GM19043 (cell line): ENCODE data around the gene MAS1L.

Source experiments
- ATAC-seq: cut with Tn5 transposase; IDR thresholded peaks from one replicate; pipeline ENCODE4 v1.9.1; 2021; ENCODE audit warnings: low read depth; ENCODE audit not compliant: unreplicated experiment

The MAS1L gene

GRCh38 chr6:29510746-29511300 lies 23.1 kb upstream of the MAS1L start:
- no peak for ATAC-seq

GRCh38 chr6:29510202-29510601 lies 22.4 kb upstream of the MAS1L start:
- ATAC-seq = no peak

GRCh38 chr6:29509711-29510110 lies 22.0 kb upstream of the MAS1L start:
- ATAC-seq = no peak

DNA sequence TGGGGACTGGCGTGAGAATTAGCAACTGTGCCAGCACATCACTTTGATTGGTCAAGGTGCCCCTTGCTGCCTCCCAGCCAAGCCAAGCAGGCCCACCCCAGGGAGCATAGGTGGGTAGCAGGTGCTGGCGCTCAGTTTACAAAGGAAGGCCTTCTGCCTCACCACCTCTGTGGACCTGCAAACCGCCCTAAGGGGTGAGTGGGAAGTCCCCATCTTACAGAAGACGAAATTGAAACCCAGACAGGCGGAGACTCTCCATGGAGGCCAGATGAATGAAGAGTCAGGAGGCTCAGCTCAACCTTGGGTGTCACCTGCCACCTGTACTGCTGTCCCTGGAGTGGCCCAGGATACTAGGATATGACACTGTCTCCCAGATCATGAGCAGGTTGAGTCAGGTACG lies 21.5 kb upstream of the MAS1L start:
- ATAC-seq = peak; percentile 89

DNA sequence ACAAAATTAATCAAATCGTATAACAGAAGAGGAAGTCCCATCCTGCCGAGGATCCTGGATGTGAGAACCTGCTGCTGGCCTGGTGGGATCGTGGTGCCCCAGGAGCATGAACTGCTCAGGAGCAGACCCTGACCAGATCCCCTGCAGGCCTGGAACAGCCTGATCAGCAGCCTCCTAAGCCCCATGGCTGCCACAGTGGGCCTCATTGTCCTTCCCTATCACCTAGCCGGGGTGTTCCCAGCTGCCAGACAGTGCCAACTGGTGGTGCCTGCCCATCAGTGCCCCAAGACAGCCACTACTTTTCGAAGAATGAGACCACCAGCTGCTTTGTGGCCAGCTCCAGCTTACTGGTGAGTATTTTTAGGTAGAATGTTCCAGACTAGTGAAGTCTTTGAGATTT lies 19.6 kb upstream of the MAS1L start:
- no peak for ATAC-seq

DNA sequence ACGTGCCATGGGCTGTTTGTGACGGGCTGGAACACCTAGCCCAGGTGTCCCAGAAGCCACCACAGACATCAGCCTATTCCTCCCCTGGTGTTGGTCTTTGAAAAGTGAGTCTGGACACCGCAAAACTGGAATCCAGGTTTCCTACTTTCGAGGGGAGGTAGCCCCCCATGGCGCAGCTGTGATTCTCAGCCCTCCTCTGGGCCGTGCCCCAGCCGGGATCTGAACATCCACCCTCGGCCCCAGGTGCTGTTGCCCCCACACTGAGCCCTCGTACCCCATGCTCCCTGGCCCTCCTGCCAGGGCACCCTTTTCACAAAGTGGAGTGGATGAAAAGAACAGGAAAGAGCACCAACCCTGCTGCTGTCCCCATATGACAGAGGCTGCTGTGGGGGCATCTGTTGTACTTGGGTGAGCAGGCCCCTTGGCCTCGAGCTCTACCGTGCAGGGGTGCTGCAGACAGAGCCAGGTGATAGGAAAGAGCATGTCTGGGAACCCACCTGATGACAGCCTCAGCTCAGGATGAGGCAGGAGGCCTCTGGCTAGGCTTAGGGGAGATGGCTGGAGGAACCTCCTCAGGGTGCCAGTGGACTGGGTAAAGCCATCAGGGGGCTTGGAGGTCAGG lies 18.8 kb upstream of the MAS1L start:
- no peak for ATAC-seq

DNA sequence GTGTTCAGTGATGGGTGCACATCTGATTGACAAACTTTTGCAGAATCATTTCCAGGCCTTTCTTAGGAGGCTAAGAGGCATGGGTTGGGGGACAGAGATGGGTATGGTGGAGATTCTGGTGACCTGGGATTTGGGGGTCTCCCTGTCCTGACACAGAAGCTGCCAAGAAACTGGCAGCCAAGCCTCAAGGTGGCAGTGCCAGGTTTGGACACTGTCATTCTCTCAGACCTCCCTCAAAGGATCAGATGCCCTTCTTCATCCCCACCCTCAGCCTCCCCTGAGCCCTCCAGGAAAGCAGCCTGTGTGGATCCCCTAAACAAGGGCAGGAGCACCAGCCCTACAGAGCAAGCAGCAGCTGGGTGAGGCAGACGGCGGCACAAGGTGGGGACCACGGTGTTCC lies 18.1 kb upstream of the MAS1L start:
- no peak for ATAC-seq

DNA sequence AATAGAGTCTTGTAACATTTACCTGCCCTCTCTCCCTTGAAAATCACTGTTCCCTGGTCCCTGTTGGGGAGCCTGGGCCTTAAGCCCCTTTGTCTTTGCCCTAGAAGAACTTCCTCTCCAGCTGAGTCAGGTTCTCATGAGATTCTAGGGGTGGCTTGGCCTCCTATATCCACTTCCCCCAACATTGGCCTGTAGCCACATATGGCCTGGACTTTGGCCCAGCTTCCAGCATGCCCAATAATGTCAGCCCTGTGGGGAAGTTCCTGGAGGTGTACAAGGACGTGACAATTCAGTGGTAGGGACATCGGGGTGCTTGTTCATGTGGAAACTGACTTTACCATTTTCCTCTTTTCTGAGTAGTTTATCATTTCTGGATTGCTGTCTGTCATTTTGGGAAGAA lies 17.2 kb upstream of the MAS1L start:
- ATAC-seq = no peak

GRCh38 chr6:29502597-29502996 lies 14.8 kb upstream of the MAS1L start:
- ATAC-seq = no peak

DNA sequence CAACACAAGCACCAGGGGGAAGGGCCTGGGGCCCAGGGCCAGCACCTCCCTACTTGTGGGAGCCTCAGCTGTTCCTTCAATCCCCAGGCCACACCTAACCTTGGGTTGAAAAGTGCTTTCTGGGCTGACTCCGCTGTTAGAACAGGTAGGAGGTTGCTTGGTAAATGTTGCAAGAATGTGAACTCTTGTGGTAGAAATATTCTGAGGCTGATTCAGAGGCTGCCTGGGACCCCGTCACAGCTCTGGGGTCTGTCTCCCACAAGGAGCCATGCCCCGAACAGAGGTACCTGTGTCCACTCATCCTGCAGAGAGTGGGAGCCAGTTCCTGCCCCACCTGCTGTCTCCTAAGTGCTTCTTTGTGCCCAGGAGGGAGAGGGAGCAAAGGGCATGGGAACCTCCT lies 14.4 kb upstream of the MAS1L start:
- no peak for ATAC-seq

GRCh38 chr6:29501106-29501505 lies 13.3 kb upstream of the MAS1L start:
- no peak for ATAC-seq

DNA sequence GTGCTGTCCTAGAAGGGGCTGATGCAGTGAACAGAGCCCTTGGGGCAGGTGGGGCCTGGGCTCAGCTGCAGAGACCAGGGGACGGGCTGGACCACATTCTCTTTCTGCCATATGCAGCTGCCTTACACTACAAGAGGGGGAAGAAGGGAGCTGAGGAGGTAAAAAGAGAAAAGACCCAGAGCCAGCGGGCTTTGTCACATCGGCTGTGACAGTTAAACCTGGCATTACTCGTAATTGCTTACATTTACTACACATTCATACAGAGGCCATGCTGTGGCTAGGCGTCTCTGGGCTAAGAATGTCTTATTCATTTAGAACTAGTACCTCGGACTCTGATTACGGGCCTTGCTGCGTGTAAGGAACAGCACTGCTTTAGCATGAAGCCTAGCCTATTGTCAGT lies 12.8 kb upstream of the MAS1L start:
- no peak for ATAC-seq

GRCh38 chr6:29499704-29500103 lies 11.9 kb upstream of the MAS1L start:
- ATAC-seq = no peak

GRCh38 chr6:29496961-29497360 lies 9.2 kb upstream of the MAS1L start:
- no peak for ATAC-seq

DNA sequence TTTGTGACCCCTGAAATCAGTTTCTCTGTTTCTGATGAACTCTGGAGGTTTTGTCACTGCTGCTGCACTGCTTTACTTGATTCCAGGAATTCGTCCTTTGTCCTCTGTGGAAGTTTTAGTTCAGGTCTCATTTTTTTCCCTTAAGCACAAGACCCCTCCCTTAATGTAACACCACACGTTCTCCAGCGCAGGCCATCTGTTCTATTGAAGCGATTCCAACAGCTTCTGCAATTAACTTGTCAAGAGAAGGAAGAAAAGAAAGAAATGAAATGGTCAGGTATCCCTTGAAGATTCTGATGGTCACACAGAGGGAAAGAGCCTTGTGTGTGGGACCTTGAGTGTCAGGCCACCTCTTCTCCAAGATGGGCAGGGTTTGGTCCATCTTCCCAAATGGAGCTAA lies 7.8 kb upstream of the MAS1L start:
- ATAC-seq = no peak

DNA sequence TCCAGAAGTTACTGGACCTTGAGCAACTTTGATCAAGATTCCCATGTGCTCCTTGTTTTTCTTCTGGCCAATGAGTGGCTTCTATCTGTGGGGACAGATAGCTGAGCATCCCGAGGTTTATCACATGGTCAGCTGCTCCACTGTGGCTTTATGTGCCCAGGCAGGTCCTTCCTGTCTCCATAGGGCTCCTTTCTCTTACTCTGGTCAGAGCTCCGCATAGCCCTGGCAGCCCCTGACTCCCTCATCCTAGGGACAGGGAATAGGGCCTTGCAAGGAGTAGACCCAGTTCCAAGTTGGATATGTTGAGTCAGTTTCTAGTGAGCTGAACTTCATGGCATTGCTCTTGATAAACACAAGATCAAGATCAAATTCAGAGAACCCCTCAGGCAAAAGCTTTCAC lies 6.4 kb upstream of the MAS1L start:
- no peak for ATAC-seq

- no peak for ATAC-seq
These were observed 5.5 kb upstream of the MAS1L start for GRCh38 chr6:29493261-29493660.

- no peak for ATAC-seq
These were observed 3.8 kb upstream of the MAS1L start for GRCh38 chr6:29491574-29491973.

DNA sequence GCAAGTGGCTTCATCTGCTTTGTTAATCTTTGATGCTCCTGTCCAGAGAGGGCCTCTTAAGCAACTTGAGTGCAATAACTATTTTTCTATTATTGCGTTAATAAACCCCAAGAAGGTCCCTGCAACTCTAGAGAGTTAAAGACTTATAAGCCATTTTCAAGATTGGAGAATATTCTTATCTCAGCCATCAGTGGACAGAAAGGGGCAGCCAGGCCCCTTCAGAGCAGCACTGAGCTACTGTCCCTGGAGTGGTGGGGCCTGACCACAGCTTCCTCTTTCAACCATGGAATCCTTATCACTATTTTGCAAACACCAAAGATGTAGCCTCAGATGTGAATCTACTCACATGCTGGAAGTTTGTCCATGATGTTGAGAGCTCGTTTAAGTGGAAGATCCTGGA lies 2.8 kb upstream of the MAS1L start:
- ATAC-seq = no peak

DNA sequence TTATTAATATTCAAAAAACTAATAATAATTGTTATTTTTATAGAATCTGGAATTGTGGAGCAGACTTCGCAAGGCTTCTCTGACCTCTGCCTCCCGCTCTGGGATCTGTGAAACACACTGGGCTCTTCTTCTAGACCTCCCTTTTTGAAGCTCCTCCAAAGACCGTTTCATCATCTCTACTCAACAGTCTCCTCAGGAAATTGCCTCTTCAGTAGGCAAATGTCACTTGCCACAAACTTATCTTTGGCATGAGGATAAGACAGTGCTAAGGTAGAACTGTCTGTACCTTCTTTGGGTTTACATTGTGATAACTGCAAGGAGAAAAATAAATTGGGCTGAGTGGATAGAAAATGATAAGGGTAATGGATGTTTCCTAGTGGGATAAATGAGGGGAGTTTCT lies 2.3 kb upstream of the MAS1L start:
- no peak for ATAC-seq

GRCh38 chr6:29489286-29489685 lies 1.5 kb upstream of the MAS1L start:
- no peak for ATAC-seq

- no peak for ATAC-seq
These were observed 1.1 kb upstream of the MAS1L start for GRCh38 chr6:29488874-29489273.

GRCh38 chr6:29487131-29487530 lies 625 bp downstream of the MAS1L start:
- ATAC-seq = no peak
